Stimulated activated CD8-positive, alpha-beta memory T cell treated with anti-CD3 and anti-CD28 coated beads, Interleukin-15, amount 100 ng/mL, for 4 hours (primary cell): ENCODE results near the gene TBXAS1.

ENCODE experiments used
- DNase-seq, 2 donors: peaks; one replicate each; pipeline ENCODE4 v3.0.0-alpha.2; 2020; ENCODE audit warnings: low read depth in 2 of 2

TBXAS1 gene

GRCh38 chr7:140022582-140023211, 193.6 kb downstream of the TBXAS1 start:
- DNase-seq = no peak

DNA sequence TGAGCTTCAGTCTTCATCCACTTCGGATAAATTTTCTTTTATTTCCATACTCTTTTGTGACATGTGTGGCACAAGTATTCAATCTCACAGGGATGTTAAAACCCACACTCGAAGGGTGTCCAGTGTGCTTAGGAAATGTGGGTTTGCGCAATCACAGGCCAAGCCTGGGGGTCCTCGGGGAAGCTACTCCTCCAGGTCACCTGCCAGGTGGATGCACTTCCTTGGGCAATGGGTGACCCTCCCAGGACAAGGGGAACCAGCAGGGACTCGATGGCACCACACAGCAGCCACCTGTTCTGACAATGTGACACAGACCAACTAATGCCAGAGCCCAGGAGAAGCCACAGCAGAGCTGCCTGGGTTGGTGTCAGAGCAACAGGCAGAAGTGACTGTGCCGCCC, 194.7 kb downstream of the TBXAS1 start:
- DNase-seq = no peak

DNA sequence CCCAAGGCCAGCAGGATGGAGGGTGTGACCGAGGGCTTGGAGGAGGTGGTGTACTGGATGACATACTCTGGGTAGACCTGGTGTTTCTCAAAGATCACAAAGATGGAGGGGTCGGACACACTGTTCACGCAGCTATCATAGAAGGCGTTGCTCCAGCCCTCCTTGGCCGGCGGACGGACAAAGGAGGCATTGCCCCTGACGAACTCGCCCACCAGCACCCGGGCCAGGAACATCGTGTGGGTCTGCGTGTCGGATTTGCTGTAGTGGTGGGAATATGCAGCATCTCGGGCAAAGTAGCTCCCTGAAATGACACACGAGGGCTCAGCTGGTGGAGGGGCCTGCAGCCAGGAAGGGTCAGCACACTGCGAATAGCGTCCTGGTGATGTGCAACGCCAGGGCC, 195.5 kb downstream of the TBXAS1 start:
- DNase-seq = no peak

DNA sequence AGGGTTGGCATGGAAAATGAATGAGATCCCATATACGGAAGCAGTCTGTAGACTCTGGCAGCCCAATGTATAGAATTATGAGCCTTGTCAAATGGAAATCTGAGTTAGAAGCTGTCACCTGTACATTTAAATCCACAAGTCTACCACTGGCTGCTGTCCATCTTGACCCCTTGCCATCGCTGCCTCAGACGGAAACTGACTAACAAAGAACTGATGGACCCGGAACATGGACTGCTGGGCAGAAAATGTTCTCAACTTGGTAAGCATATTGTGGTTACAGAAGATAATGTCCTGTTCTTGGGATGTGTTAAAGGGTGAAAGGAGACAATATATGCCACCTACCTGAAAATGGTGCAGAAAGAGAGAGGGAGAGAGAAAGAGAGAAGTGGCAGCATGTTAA, 196.2 kb downstream of the TBXAS1 start:
- no peak for DNase-seq

- no peak for DNase-seq
Measured at GRCh38 chr7:140025814-140026433, 196.9 kb downstream of the TBXAS1 start.

DNA sequence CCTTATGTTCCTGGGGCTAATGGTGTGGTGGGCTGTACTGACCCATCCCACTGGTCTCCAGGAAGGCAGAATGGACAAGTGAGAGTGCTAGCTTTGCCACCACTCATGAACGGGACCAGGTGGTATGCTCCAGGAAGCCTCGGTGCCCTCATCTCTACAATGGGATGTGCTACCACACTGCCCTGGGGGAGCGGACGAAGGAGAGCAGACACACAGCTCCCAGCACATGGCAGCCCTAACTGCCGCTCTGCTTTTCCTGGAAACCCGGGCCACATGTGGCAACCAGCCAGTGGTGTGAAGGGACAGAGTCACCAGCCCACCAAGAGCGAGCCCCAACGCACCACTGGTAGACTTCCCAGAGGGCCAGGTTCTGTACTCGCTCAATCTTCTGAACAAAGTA, 197.9 kb downstream of the TBXAS1 start:
- no peak for DNase-seq

GRCh38 chr7:140027858-140028257, 198.8 kb downstream of the TBXAS1 start:
- no peak for DNase-seq

DNA sequence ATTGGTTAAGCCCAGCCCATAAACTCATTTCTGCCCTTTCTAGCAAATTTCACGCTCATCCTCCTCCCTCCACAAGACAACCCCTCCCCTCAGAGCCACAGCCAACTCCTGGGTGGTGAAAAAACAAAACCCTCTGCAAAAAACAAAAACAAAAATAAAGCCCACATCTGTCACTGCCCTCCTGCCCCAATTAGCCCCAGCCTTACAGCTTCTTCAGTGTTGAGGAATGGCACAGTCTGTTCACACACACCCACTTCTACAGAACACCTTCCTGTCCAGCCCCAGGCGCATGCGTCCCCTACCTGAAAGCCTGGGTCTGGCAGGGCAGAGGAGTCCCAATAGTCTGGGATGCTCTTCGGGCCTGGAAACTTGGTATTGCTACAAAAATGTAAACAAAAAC, 199.2 kb downstream of the TBXAS1 start:
- DNase-seq = no peak

DNA sequence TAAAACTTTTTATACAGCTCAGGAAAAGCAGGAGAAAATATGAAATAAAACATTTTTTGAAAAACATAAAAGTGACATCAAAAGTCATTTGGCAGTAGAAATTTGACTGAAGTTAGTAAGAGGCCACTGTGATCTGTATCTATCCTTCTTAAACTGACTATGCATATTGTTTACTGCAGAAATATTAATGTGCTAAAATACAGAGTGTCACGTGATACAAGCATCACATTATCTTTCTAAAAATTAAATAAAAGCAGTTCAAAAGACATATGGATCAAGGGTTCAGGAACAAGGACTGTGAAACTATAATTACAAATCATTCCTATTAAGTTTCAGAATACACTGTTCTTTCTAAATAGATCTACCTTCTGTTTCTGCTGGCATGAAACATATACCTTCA, 200.0 kb downstream of the TBXAS1 start:
- DNase-seq = no peak

GRCh38 chr7:140031364-140031763, 202.3 kb downstream of the TBXAS1 start:
- DNase-seq = no peak

DNA sequence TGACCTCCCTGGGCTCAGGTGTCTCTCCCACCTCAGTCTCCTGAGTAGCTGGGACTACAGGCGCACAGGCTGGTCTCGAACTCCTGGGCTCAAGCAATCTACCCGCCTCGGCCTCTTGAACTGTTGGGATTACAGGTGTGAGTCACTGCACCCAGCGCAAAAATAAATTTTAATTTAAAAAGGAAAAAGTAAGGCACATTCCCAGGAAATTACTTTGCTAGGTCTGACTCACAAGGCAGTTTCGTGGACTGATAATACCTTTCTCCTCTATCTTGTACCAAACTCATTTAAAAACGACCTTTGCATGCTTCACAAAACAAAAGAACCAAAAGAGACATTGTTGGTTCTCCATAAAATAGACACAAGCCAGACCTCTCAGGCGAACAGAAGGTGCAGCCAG, 204.0 kb downstream of the TBXAS1 start:
- DNase-seq = no peak

DNA sequence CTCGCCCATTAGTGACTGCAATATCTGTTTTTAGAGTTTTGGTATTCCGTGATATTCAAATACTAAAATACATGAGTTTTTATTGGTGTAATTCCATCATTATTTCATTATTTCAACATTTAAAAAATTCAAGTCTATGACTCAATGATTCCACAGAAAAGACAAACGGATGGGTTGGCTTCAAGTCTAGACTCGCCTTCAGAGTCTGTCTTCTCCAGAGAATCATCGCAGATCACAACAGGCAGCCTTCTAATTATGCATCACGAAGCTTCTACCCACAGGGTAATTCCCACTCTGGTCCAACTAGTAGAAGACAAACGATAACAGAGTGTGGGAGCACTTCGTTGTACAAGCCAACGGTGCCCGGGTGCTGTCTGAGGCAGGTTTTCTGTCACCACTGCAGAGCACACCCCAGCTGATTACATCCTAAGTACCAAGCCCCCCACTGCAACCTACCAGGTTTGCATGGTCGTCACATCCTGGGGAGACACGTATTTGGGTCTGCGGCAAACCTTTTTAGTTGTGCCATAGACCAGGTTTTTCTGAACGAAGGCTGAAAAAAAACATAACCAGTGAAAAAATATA, 204.8 kb downstream of the TBXAS1 start:
- no peak for DNase-seq

GRCh38 chr7:140034421-140034820, 205.4 kb downstream of the TBXAS1 start:
- no peak for DNase-seq

GRCh38 chr7:140035400-140036223, 206.5 kb downstream of the TBXAS1 start:
- no peak for DNase-seq

- no peak for DNase-seq
Measured at GRCh38 chr7:140036224-140036962, 207.3 kb downstream of the TBXAS1 start.

- DNase-seq = no peak
Measured at GRCh38 chr7:140039066-140039465, 210.0 kb downstream of the TBXAS1 start.

DNA sequence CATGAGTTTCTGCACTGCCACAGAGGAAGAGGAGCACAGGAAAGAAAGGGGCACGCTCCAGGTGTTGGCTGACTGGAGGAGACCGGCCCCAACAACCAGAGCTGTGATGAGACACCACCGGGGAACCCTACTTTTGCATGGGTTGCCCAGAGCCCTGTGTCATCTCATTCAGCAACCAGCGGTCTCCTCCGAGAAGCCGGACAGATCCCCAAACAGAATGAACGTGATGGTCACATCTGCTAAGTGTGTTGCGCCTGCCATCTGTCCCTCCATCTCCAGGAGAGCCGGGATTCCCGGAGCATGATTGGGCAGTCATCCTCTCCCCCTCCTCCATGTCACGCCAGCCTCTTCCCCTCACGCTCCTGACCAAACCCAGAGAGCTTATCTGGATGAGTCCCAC, 210.8 kb downstream of the TBXAS1 start:
- DNase-seq = no peak

DNA sequence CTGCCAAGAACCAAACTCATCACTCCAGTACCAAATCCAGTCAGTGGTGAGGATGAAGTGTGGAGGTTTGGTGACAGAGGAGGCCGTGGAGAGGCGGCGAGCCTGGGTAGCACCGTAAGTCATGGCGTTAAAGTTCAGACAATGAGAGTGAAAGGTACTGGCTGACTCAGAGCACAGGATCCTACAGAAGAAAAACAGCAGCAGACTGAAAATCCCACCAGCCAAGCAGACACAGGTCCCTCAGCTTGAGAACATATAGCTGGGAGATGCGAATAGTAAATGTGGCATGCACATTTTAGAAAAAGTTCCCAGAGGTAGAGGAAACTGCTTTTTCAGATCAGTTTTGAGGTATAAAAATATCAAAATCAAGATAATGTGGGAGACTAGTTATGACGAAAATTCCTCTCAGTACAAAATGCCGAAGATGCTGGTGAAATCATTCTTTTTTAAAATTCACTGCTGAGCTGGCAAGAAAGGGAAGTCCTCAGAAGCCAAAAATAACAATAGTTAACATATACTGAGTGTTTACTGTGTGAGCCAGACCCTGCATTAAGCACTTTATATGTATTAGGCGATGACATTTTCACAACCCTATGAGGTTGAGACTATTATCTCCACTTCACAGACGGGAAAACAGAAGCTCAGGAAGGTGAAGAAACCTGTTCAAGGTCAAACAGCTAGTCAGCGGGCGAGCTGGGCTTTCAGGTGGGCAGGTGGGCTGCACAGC, 212.8 kb downstream of the TBXAS1 start:
- DNase-seq = no peak

GRCh38 chr7:140042386-140042670, 213.3 kb downstream of the TBXAS1 start:
- DNase-seq = no peak

- no peak for DNase-seq
Measured at GRCh38 chr7:140044251-140044650, 215.2 kb downstream of the TBXAS1 start.

GRCh38 chr7:140045697-140046096, 216.6 kb downstream of the TBXAS1 start:
- no peak for DNase-seq

GRCh38 chr7:140047197-140047596, 218.1 kb downstream of the TBXAS1 start:
- DNase-seq = no peak
